ENCODE measurements around the gene FSD1.

FSD1 gene

GRCh38 chr19:4277191-4277696, 27.2 kb upstream of the FSD1 start:
- TF ChIP-seq RARB (CRISPR knock-in tag; IDR thresholded peaks at IDR 0.05), result no peak
- TF ChIP-seq TCF4 (CRISPR knock-in tag; IDR thresholded peaks at IDR 0.05; ENCODE audit: borderline replicate concordance), result peak; percentile 62; the same call in 1 of the 2 replicates
- TF ChIP-seq TOX (CRISPR knock-in tag; IDR thresholded peaks at IDR 0.05; ENCODE audit: borderline replicate concordance), result no peak
- peak; percentile 56; the same call in 1 of the 2 replicates for TF ChIP-seq TSHZ2 (CRISPR knock-in tag; IDR thresholded peaks at IDR 0.05)
- TF ChIP-seq ZC3H10 (CRISPR knock-in tag; IDR thresholded peaks at IDR 0.05), result no peak
- no peak for TF ChIP-seq CSDC2 (CRISPR knock-in tag; IDR thresholded peaks at IDR 0.05)
- no peak for TF ChIP-seq POU6F1 (CRISPR knock-in tag; IDR thresholded peaks at IDR 0.05; ENCODE audit: borderline replicate concordance, low read depth)
- TF ChIP-seq GLIS3 (CRISPR knock-in tag; IDR thresholded peaks at IDR 0.05), result no peak
- no peak for ATAC-seq

- peak; percentile 30; the same call in 1 of the 3 replicates for ATAC-seq
- no peak for TF ChIP-seq CREB5 (CRISPR knock-in tag; IDR thresholded peaks at IDR 0.05; ENCODE audit: low read depth)
- no peak for TF ChIP-seq ARNTL (CRISPR knock-in tag; IDR thresholded peaks at IDR 0.05; ENCODE audit: borderline replicate concordance, low read depth)
- TF ChIP-seq ESRRG (CRISPR knock-in tag; IDR thresholded peaks at IDR 0.05), result no peak
- no peak for TF ChIP-seq CSRNP3 (CRISPR knock-in tag; IDR thresholded peaks at IDR 0.05)
- TF ChIP-seq ZNF8 (CRISPR knock-in tag; IDR thresholded peaks at IDR 0.05), result no peak
- no peak for TF ChIP-seq TOX (CRISPR knock-in tag; IDR thresholded peaks at IDR 0.05; ENCODE audit: borderline replicate concordance)
- TF ChIP-seq PATZ1 (CRISPR knock-in tag; IDR thresholded peaks at IDR 0.05; ENCODE audit: borderline replicate concordance), result no peak
- no peak for TF ChIP-seq ZC3H10 (CRISPR knock-in tag; IDR thresholded peaks at IDR 0.05)
- no peak for TF ChIP-seq CSDC2 (CRISPR knock-in tag; IDR thresholded peaks at IDR 0.05)
- TF ChIP-seq PPARA (CRISPR knock-in tag; IDR thresholded peaks at IDR 0.05; ENCODE audit: borderline replicate concordance), result no peak
- no peak for TF ChIP-seq POU6F1 (CRISPR knock-in tag; IDR thresholded peaks at IDR 0.05; ENCODE audit: borderline replicate concordance, low read depth)
- TF ChIP-seq ZFP30 (CRISPR knock-in tag; IDR thresholded peaks at IDR 0.05), result no peak
- no peak for TF ChIP-seq BACH2 (CRISPR knock-in tag; IDR thresholded peaks at IDR 0.05; ENCODE audit: borderline replicate concordance)
- no peak for TF ChIP-seq SNAI2 (CRISPR knock-in tag; IDR thresholded peaks at IDR 0.05)
- no peak for TF ChIP-seq ISL1 (CRISPR knock-in tag; IDR thresholded peaks at IDR 0.05)
- no peak for TF ChIP-seq TSHZ2 (CRISPR knock-in tag; IDR thresholded peaks at IDR 0.05)
- no peak for TF ChIP-seq ZFP3 (CRISPR knock-in tag; IDR thresholded peaks at IDR 0.05)
- TF ChIP-seq RARB (CRISPR knock-in tag; IDR thresholded peaks at IDR 0.05), result no peak
- TF ChIP-seq OSR1 (CRISPR knock-in tag; IDR thresholded peaks at IDR 0.05), result no peak
Measured at GRCh38 chr19:4278010-4278409, 26.4 kb upstream of the FSD1 start.

Measured in SK-N-SH treated with all-trans-retinoic acid at 6 μM for 48 hours (cell line).